Bronchus fibroblast of lung (primary cell): ENCODE measurements around the gene MINDY1. TPM values are rescaled to one million over a fixed set of nuclear protein-coding genes. Genes with fewer than 3 reads are reported as not detected.

Experiments
- total RNA-seq: library from RNA; depleted of rRNA; stranded (reverse); fragments of >200 nt; gene quantifications from 2 replicates; pipeline ENCODE4 v1.2.3, GENCODE V29; 2015

MINDY1 gene, protein sequence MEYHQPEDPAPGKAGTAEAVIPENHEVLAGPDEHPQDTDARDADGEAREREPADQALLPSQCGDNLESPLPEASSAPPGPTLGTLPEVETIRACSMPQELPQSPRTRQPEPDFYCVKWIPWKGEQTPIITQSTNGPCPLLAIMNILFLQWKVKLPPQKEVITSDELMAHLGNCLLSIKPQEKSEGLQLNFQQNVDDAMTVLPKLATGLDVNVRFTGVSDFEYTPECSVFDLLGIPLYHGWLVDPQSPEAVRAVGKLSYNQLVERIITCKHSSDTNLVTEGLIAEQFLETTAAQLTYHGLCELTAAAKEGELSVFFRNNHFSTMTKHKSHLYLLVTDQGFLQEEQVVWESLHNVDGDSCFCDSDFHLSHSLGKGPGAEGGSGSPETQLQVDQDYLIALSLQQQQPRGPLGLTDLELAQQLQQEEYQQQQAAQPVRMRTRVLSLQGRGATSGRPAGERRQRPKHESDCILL
- total RNA-seq: 8.8 and 9.8 TPM in 2 replicates

DNA sequence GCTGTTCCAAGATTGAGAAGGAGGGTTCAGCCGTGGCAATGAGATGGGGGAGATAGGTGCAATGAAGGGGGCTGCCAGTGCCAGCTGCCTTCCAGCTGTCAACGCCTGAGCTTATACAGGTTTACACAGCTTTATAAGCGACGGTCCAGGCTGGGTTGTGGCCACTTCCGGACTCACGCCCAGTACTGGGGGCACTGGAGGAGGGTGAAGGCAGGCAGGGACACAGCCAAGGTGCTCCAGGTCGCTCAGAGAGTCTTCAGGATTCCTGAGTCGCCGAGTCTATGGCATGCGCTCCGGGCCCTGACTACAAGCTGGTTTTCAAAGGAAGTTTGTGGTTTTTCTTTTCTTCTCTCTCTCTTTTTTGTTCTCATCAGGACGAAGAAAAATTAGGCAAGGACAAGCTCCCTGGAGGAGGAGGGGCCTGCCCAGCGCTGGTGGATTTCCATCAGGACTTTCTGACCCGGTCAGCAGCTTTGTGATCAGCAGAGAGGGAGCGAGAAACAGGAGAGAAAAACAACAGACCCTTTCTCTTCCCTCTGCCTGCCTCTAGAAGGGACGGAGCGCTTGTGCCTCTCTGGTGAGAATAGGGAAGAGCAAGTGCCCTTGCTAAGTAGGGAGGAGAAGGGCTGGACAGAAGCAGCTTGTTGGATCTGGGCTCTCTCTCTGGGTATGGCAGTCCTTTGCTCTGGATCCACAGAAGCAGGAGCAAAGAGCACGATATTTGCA lies at the start of gene MINDY1:
Gene MINDY1 (minus strand): TSS at position 576 of the 726 bp plus-strand sequence. CDS start 4,285 bp downstream, outside the sequence.

DNA sequence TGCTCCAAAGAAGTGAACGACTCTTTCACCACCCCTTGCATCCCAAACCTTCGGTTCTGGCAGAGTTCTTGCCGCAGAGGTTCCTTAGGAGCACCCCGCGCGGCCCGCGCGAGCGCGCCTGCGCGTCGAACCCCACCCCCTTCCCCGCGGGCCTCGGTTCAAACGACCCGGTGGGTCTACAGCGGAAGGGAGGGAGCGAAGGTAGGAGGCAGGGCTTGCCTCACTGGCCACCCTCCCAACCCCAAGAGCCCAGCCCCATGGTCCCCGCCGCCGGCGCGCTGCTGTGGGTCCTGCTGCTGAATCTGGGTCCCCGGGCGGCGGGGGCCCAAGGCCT lies 40.9 kb upstream of the MINDY1 start, which contains the start of gene C1orf56:
Gene C1orf56 (plus strand): TSS at position 161 of the 334 bp plus-strand sequence. CDS start 97 bp downstream, at position 258.

DNA sequence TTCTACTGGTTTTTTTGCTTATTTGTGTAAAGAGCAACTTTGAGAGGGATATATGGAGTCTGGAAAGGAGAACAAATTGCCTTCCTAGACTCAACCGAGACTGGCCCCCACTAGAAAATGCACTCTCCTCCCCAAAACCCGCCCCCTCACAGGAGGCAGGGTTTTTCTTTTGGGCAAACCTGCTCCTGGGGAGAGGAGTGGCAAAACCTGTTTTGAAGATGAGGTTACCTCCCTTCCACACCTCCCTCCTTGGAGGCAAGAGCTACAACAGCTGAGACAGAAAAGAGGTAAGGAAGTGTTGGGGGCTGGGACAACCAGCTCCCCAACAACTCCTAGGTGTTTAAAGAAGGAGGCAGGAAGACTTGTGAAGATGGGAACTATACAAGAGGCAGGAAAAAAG lies 29.7 kb upstream of the MINDY1 start, which contains the start of gene BNIPL:
Gene BNIPL (plus strand): TSS at position 231 of the 400 bp plus-strand sequence. CDS start 140 bp downstream, at position 371.

DNA sequence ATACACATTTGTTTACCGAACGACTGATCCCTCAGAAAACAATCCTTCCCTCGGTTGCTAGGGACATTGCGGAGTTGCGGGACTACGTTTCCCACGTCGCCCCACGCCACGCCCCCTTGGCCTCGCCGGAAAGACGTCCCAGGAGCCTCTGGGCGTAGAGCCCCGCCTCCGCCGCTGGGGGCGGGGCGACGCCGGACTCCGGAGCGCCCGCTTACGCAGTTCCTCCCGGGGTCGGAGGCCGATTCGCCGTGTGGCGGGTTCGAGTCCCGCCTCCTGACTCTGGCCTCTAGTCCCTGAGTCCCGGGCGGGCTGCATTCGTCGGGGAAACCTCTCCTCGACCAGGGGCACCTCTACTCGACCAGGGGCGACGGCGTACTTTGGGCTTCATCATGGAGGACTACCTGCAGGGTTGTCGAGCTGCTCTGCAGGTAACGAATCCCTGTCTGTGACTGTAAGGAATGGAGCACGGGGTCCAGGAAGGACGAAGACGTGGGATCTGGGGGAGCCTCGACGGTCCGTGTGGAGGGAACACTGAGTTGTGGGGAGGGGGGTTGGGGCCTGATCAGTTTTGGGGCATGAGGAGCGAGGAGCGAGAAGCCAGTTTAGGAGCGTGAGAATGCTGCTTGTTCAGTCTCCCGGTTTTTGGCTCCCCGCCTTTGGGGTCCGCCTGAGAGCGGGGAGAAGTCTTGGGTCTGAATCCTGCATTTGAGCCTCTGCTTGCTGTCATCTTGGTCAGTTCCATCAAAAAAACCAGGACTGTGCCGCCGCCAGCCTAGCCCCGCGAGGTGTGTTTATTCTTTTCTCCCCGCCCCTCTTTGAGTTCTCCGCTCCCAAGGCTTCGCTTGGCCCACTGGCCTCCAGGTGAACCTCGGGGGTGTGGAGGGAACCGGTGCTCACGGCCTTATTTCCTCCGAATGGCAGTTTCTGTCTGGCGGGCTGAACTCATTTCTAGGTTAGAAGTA lies 1.8 kb upstream of the MINDY1 start, which contains the start of gene PRUNE1:
Gene PRUNE1 (plus strand): TSS at position 206 of the 962 bp plus-strand sequence. CDS start 184 bp downstream, at position 390.

DNA sequence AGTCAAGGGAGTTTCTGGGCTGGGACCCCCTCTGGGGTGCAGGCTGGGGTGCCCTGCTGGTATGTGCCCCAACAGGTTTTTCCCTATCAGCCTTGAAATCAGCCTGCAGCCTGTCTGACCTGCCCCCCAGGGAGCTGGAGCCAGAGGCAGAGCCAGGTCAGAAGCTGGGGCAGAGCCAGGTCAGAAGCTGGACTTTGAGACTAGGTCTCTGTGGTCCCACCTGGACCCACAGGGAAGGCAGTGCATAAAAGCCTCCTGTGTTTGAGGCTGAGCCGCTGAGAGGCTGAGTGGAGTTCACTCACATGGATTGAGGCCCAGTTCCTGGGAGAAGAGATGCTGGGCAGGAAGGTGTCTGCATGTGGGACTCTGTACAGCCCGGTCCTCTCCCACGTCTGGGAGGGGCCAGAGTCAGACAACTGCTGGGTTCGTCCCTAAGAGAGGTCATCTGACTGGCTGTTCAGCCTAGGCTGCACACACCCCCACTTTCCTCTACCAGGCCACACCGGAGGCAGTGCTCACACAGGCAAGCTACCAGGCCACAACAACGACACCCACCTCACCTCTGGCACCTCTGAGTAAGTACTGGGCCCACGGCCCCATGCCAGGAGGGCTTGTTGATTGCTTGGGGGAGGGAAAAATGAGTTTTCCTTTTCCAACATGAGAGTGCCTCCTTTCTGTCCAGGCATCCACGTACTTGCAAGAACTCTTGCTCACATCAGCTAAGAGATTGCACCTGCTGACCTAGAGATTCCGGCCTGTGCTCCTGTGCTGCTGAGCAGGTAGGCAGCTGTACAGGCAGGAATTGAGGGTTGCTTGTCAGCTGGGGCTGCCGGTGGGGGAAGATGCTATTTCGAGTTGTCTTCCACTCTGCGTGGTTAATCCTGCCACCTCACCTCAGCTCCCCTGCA lies 24.6 kb downstream of the MINDY1 start, which contains the start of gene ANXA9:
Gene ANXA9 (plus strand): TSS at position 488 of the 908 bp plus-strand sequence. CDS start 814 bp downstream, outside the sequence.

DNA sequence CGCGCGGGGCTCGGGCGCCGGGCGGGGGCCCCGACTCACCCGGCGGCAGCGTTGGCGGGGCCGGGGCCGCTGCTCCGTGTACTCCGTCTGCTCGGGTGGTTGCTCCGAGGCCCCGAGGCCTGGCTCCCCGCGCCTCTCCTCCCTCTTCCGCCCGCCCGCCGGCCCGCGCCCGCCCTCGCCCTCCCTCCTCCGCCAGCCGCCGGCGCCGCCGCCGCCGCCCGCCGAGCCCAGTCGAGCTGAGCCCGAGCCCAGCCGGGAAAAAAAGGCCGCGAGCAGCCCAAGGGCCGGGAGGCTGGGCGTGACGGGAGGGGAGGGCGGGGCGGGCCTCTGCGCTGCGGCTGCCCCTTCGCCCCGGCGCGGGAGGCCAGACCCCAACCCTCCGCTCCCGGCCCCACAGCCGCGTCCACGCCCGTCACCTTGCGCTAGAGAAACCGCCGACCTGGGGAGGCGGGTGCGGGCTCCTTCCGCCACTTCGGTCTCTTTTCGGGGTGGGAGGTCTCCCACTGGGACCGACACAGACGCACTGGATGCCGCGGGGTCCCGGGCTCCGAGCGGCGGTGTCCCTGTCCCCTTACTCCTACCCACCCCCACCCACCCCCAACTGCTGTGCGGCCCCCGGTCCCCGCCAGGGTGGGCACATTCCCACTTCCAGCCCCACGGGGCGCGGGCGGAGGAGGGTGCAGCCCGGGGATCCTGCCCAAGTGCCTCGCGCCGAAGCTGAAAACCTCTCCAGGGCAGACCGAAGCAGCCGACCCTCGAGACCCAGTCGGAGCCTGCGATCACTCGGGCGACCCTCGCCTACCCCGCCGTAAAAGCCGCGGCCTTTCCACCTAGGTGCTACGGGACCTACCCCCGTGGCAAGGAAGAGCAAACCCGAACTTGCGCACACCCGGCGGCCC lies 31.9 kb downstream of the MINDY1 start, which contains the start of gene CERS2:
Gene CERS2 (minus strand): TSS at position 256 of the 899 bp plus-strand sequence. CDS start 5,745 bp downstream, outside the sequence.

Other genes starting within 250 kb of the MINDY1 start
- 0.15 and 0.17 TPM in 2 replicates for gene CTSS, start 241.1 kb downstream of the MINDY1 start, total RNA-seq
- gene CTSK, start 198.6 kb downstream of the MINDY1 start, total RNA-seq: 49.1 and 50.4 TPM in 2 replicates
- gene ARNT, start 130.3 kb downstream of the MINDY1 start, total RNA-seq: 19.6 and 26.6 TPM in 2 replicates
- gene CTXND2, start 119.8 kb downstream of the MINDY1 start, total RNA-seq: 0.15 TPM in 1 of 2 replicates, not detected in the other
- gene SETDB1, start 80.5 kb downstream of the MINDY1 start, total RNA-seq: 18.8 and 21.0 TPM in 2 replicates
- gene CERS2, start 32.1 kb downstream of the MINDY1 start, total RNA-seq: 113 and 125 TPM in 2 replicates
- gene ANXA9, start 24.6 kb downstream of the MINDY1 start, total RNA-seq: 0.17 and 0.30 TPM in 2 replicates
- 8.2 and 8.4 TPM in 2 replicates for gene PRUNE1, start 1.5 kb upstream of the MINDY1 start, total RNA-seq
- gene BNIPL, start 29.7 kb upstream of the MINDY1 start, total RNA-seq: under 0.01 and 0.17 TPM in 2 replicates
- 3.0 and 3.4 TPM in 2 replicates for gene C1orf56, start 40.8 kb upstream of the MINDY1 start, total RNA-seq
- 27.6 and 28.7 TPM in 2 replicates for gene CDC42SE1, start 52.7 kb upstream of the MINDY1 start, total RNA-seq
- 5.8 and 6.4 TPM in 2 replicates for gene MLLT11, start 53.5 kb upstream of the MINDY1 start, total RNA-seq
- 5.5 and 6.1 TPM in 2 replicates for gene GABPB2, start 63.9 kb upstream of the MINDY1 start, total RNA-seq
- 2.0 and 2.1 TPM in 2 replicates for gene SEMA6C, start 139.7 kb upstream of the MINDY1 start, total RNA-seq
- not detected in 2 replicates for gene TNFAIP8L2, start 149.7 kb upstream of the MINDY1 start, total RNA-seq
- 7.0 and 8.2 TPM in 2 replicates for gene LYSMD1, start 159.0 kb upstream of the MINDY1 start, total RNA-seq
- gene SCNM1, start 159.2 kb upstream of the MINDY1 start, total RNA-seq: 38.7 and 44.0 TPM in 2 replicates
- gene TMOD4, start 169.1 kb upstream of the MINDY1 start, total RNA-seq: 0.45 and 0.50 TPM in 2 replicates
- gene VPS72, start 183.3 kb upstream of the MINDY1 start, total RNA-seq: 56.6 and 58.2 TPM in 2 replicates
- 43.7 and 46.7 TPM in 2 replicates for gene PIP5K1A, start 191.7 kb upstream of the MINDY1 start, total RNA-seq
- 180 and 182 TPM in 2 replicates for gene PSMD4, start 247.8 kb upstream of the MINDY1 start, total RNA-seq